Ecto neural progenitor cell (in vitro differentiated cells): ENCODE measurements around the gene CD40LG.

Source experiments
- DNase-seq: peaks from one replicate; pipeline ENCODE4 v3.0.0-alpha.2; 2018; ENCODE audit warnings: low spot score

CD40LG gene

DNA sequence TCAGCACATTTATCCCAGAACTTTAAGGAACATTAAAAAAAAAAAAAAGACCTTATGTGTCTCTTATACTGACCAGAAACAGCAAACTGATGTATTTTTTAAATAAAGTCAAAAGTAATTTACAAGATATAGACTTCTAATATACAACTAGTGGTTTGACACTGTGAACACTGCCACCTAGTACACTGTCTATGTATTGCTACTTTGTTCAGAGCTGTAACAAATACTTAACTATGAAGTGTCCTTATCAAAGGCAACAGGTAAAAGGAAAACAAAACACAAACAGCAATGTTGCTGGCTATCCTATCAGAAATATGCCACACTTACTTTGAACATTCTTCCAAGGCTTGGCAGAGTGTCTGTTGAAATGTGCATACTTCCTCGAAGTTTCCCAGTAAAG lies 60.4 kb downstream of the CD40LG start:
- no peak for DNase-seq
